ENCODE data around the gene ABCF2. TPM values are rescaled to one million over a fixed set of nuclear protein-coding genes. Genes with fewer than 3 reads are reported as not detected.

Gene ABCF2
- total RNA-seq, 2 donors from 2014 or later = 43.3 to 48.9 TPM

- H3K36me3 Mint-ChIP-seq (ENCODE audit: low read depth) = no peaks in the 10 kb centered on the region
- H3K27me3 Mint-ChIP-seq (ENCODE audit: insufficient read depth) = peaks cover 21% of the 10 kb centered on the region
- Histone ChIP-seq H3K27me3 (ENCODE audit: control insufficient read depth, insufficient read depth, low read length, poor library complexity, severe bottlenecking) (no peaks in the 10 kb centered on the region), H3K27ac (ENCODE audit: low read depth, low read length) (no peak overlapping the region), H3K36me3 (ENCODE audit: control insufficient read depth, insufficient read depth, low read length) (no peaks in the 10 kb centered on the region), H3K4me3 (ENCODE audit: low read length) (no peak overlapping the region), H3K4me1 (ENCODE audit: control insufficient read depth, insufficient read depth, low read length) (no peaks in the 10 kb centered on the region), H3K9ac (ENCODE audit: extremely low read depth, low read length, poor library complexity, severe bottlenecking) (no peak overlapping the region), H3K9me3 (ENCODE audit: control insufficient read depth, low read length) (no peaks in the 10 kb centered on the region)
- H3K4me3 Mint-ChIP-seq = no peak overlapping the region
- H3K27ac Mint-ChIP-seq = no peak overlapping the region
- TF ChIP-seq CTCF (conservative IDR thresholded peaks at IDR 0.05) = no peak
- no peaks in the 10 kb centered on the region for H3K9me3 Mint-ChIP-seq
- DNase-seq = no peak
- H3K4me1 Mint-ChIP-seq = peaks cover 3% of the 10 kb centered on the region
These were observed 29.1 kb downstream of the ABCF2 start for GRCh38 chr7:151197932-151198331.

- H3K36me3 ChIP-seq (ENCODE audit: control insufficient read depth, insufficient read depth, low read length) = no peaks in the 10 kb centered on the region
- peak; percentile 81 for DNase-seq
- H3K27me3 ChIP-seq (ENCODE audit: control insufficient read depth, insufficient read depth, low read length, poor library complexity, severe bottlenecking) = no peaks in the 10 kb centered on the region
- Mint-ChIP-seq H3K27me3 (ENCODE audit: insufficient read depth) (peaks cover 13% of the 10 kb centered on the region), H3K27ac (no peak overlapping the region), H3K9me3 (no peaks in the 10 kb centered on the region), H3K4me1 (peaks cover 3% of the 10 kb centered on the region), H3K36me3 (ENCODE audit: low read depth) (no peaks in the 10 kb centered on the region), H3K4me3 (no peak overlapping the region)
- H3K4me1 ChIP-seq (ENCODE audit: control insufficient read depth, insufficient read depth, low read length) = no peaks in the 10 kb centered on the region
- 71 to 76% methylated on average over 5 to 18 of the region's 19 CpGs for WGBS, 2 experiments (ENCODE audit: insufficient coverage in 1 of 2, insufficient read length in 1 of 2)
- no peaks in the 10 kb centered on the region for H3K9me3 ChIP-seq (ENCODE audit: control insufficient read depth, low read length)
- TF ChIP-seq CTCF (conservative IDR thresholded peaks at IDR 0.05) = no peak
- H3K4me3 ChIP-seq (ENCODE audit: low read length) = no peak overlapping the region
- no peak overlapping the region for H3K27ac ChIP-seq (ENCODE audit: low read depth, low read length)
- no peak overlapping the region for H3K9ac ChIP-seq (ENCODE audit: extremely low read depth, low read length, poor library complexity, severe bottlenecking)
These were observed 31.2 kb downstream of the ABCF2 start for GRCh38 chr7:151195616-151196450.

GRCh38 chr7:151194188-151194587 lies 32.8 kb downstream of the ABCF2 start:
- H3K27ac ChIP-seq (ENCODE audit: low read depth, low read length) = no peak overlapping the region
- H3K27me3 Mint-ChIP-seq (ENCODE audit: insufficient read depth) = peaks cover 19% of the 10 kb centered on the region
- no peaks in the 10 kb centered on the region for H3K9me3 Mint-ChIP-seq
- TF ChIP-seq CTCF (conservative IDR thresholded peaks at IDR 0.05) = no peak
- no peaks in the 10 kb centered on the region for H3K36me3 Mint-ChIP-seq (ENCODE audit: low read depth)
- no peak overlapping the region for H3K4me3 Mint-ChIP-seq
- no peak overlapping the region for H3K4me3 ChIP-seq (ENCODE audit: low read length)
- no peaks in the 10 kb centered on the region for H3K4me1 Mint-ChIP-seq
- peaks cover 9% of the 10 kb centered on the region for H3K27me3 ChIP-seq (ENCODE audit: control insufficient read depth, insufficient read depth, low read length, poor library complexity, severe bottlenecking)
- no peak for DNase-seq
- no peaks in the 10 kb centered on the region for H3K4me1 ChIP-seq (ENCODE audit: control insufficient read depth, insufficient read depth, low read length)
- H3K27ac Mint-ChIP-seq = no peak overlapping the region
- no peaks in the 10 kb centered on the region for H3K36me3 ChIP-seq (ENCODE audit: control insufficient read depth, insufficient read depth, low read length)
- H3K9ac ChIP-seq (ENCODE audit: extremely low read depth, low read length, poor library complexity, severe bottlenecking) = no peak overlapping the region
- no peaks in the 10 kb centered on the region for H3K9me3 ChIP-seq (ENCODE audit: control insufficient read depth, low read length)
- WGBS, 2 experiments (ENCODE audit: insufficient coverage in 1 of 2, insufficient read length in 1 of 2) = 95% methylated on average over 4 to 7 of the region's 7 CpGs

Data from endodermal cell (in vitro differentiated cells).